Inflammatory macrophage (primary cell): Measurements from ENCODE around the gene FCHSD1.
A peak's percentile ranks its signal among the peaks of the same experiment; 100 is the strongest.

Experiments used
- DNase-seq, 2 donors: peaks; one replicate each; pipeline ENCODE4 v3.0.0-alpha.2; 2020 to 2022

The FCHSD1 gene

DNA sequence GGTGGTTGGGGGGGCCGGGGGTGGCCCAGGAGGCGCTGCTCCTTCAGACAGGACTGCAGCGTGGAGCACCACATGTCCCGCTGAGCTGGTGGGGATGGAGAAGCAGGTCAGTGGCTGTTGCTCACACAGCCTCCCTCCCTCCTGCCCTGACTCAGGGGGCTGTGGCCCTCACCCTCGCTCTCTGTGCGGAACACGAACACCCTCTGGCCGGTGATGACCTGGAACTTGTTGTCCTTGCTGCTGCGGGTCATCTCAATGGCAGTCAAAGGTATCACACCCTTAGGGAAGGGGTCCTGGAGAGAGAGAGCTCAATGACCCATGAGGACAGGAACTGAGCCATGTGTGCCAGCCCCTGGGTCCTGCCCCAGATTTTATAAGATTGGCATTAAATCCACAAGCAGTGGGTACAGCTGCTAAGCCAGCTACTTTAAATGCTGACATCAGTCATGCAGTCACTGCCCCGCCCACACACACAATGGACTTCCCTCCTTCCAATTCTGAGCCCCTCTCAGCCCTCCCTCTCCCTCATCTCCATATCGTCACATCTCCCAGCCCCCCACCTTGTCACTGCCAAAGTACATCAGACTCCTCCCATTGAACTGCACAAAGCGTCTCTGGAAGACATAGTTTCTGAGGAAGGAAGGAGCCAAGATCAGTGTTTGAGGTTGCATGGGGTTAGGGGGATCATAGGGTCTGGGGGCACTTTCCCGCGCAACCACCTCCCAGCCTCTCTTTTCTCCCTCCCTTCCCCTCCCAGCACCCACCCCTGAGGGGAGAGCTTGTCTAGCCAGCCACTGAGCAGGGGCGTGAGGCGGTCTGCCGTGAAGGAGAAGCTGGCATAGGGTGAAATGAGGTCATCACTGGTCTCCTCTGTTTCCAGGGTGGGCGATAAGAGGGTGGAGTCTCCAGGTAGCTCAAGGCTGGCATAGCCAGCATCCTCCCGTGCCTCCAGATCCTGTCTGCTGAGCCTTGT lies 21.9 kb upstream of the FCHSD1 start:
- peak in 1 of 2 donors; percentile 54 for DNase-seq

DNA sequence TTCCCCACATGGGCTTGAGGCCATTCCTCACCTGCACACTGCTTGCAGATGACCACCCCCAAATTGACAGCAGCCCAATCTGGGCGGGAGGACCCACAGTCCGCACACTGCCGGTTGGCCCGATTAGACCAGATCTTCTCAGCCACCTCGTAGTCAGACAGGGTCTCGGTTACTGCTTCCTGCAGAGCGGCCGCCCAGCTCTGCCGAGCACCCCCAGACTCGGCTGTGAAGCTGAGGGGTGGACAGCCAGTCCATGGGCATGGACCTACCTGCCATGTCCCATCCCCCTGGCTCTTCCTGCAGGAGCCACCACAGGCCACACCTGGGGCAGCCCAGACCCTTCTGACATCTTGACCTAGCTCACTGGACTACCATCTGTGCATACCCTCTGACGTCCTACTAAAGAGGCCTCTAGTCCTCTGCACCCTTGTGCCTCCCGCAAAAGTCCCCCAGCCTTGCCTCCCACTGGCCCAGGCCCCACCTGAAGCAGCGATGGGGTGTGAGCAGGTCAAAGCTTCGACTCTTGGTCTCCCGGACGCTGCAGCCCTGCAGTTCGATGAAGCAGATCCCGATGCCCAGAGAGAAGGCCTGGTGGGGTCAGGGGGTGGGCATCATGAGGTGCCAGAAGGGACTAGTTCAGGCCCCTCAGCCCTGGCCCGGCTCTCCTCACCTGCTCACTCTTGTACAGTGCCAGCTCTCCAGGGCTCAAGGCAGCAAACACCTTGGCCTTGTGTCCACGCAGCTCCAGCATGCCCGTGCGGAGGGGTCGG lies 21.0 kb upstream of the FCHSD1 start:
- DNase-seq: no peak

- peak in 1 of 2 donors; percentile 15 for DNase-seq
Observed at GRCh38 chr5:141669520-141669919, 18.3 kb upstream of the FCHSD1 start.

DNA sequence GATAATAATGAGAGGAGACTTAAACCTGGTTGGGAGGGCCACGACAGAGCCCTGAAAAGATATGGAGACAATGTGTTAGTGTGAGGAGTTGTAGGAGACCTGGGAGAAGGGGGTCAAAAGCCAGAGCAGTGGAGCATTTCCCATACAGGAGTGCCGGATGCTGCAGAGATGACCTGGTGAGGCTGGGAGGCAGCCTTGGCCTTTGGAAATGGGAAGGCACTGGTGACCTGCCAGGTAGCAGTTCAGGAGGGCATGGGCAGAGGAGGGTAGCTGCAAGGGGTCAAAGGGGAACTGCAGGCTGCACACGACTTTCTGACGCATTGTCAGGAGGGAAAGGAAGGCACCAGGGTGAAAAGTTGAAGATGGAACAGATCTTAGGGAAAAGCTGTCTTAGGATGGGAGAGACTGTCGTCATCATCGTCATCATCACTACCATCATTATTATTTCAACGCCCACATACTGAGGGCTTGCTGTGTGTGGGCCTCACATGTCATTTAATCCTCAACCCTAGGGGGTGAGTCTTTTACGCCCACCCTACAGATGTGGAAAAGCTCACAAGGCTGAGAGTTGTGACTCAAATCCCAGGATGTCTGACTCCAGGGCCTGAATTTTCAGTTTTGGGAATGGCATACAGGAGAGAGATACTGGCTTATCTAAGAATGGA lies 17.5 kb upstream of the FCHSD1 start:
- DNase-seq: peak in 1 of 2 donors; percentile 38

DNA sequence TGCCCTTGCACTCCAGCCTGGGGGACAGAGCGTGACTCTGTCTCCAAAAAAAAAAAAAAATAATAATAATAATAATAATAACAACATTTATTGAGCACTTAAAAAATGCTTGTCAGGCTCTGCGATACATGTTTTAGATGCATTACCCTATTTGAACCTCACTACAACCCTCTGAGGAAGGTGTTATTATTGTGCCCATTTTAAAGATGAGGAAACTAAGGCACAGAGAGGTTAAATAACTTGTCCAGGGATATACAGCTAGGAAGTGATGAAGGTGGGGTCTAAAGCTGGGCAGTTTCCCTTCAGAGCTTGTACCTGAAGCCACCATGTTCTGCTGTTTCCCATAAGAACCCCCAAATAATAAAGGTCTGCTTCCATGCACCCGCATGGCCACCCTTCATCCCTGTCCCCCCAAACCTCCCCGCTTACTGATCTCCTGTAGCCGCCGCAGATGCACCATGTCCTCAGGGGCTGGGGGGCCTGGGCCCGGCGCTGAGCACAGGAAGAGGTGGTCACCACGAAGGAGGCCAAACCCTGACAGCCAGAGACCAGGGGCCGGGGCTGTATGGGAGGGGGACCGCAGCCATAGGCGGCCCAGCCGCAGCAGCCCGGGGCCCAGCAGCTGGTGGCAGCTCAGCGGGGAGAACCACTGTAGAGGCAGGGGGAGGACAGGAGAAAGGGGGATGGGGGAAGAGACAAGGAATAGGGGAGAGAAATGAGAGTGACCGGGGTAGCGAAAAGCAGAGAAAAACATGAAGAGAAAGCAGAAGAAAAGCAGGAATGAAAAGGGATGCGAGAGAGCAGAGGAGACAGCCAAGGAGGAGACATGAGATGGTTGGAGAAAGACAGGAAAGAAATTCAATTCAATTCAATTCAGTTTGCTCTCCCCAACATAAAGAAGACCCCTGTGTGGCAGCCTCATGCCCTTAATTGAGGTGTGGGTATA lies 15.1 kb upstream of the FCHSD1 start:
- DNase-seq: no peak

- DNase-seq: peak; percentile 77 to 79
Observed at GRCh38 chr5:141664733-141665461, 13.7 kb upstream of the FCHSD1 start.

- no peak for DNase-seq
Observed at GRCh38 chr5:141663506-141663905, 12.3 kb upstream of the FCHSD1 start.

DNA sequence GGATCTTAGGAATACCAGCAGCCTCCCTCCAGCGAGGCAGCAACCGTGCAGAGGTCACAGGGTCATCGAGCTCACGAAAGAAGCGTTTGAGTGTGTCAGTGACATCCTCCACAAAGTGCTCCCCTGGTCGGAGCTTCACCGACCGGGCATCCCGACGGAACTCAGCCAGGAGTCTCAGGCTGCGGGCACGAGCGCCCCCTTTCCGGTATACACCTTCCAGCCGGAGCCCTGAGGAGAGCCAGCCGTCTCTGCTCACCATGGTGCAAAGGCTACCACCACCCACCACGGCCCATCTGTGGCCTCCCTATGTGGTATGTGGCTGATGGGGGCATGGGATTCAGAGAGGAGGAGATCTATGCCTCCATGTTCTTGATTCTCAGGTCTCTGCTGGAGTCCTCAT lies 10.8 kb upstream of the FCHSD1 start:
- no peak for DNase-seq

DNA sequence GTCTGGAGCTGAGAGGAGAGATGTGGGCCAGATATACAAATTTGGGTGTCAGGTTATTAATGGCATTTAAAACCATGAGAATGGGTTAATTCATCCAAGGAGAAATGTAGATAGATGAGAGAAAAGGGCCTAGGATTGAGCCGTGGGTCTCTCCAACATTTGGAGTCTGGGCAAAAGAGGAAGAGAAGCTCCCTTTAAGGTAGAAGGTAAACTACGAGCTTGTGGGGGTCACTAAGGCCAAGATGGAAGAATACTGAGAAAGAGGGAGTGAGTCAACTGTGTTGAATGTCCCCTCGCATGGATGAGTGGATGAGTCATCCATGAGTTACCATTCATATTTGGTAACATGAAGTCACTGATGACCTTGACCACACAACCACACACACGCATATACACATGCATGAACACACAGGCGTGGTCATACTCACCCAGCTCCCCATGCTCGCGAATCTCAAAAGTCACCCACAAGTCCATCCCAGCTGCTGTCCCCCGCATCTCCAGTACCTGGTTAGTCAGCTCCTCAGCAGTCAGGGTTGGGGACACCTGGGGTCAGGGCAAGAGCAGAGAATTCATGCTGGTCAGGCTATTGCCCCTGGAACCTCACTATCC lies 6.8 kb upstream of the FCHSD1 start:
- peak; percentile 13 to 42 for DNase-seq

GRCh38 chr5:141657404-141657803 lies 6.2 kb upstream of the FCHSD1 start:
- DNase-seq: no peak

DNA sequence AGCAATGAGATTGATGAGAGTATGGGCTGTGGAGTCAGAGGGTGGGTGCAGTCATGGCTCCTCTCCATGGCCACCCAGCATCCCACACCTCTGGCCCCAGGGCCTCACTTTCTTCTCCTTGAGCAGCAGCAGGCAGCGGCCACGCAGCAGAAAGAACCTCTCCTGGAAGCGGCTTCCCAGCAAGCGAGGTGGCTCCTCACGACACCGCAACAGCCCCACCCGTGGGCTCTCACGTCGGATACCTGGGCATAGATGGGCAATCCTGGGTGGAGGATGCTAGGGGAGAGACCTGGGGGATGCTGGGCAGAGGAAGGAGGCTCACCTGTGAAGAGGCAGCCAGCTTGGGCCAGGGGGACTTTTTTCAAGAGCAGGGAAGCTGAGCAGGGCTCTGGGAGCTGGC lies 5.2 kb upstream of the FCHSD1 start:
- DNase-seq: no peak

- no peak for DNase-seq
Observed at GRCh38 chr5:141655020-141655419, 3.8 kb upstream of the FCHSD1 start.

DNA sequence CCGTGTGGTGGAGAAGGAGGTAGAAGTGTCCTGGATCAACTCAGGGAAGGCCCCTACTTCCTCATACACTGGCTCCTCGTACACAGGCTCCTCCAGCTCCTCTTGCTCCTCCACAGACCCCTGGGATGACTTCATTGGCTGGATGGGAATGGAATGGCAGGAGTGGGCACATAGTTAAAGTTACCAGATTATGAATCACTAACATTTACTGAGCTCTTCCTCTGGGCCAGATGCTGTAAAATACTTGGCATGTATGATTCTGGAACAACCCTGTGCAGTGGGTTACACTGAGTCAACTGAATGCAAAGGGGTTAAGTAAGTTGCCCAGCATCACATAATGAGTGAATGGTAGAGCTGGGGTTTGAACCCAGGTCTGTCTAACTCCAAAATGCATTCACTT lies 3.1 kb upstream of the FCHSD1 start:
- DNase-seq: no peak

DNA sequence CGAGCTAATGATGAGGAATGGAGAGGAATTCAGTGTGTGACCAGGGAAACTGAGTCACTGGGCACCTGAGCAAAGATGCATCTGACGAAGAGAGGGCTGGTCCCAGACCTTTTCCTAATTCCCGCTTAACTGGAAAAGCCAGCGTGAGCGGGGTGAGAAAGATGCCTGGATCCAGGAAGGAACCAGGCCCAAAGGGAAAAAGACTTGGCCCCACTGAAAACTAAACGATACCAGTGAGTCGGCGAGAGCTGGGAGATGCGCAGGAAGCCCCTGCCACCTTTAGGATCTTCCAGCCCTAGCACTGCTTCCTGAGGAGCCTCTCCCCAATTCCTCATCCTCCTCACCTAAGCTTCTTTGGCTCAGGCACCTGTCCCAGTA lies 499 bp upstream of the FCHSD1 start:
- no peak for DNase-seq

GRCh38 chr5:141649972-141650371 lies 1.2 kb downstream of the FCHSD1 start:
- no peak for DNase-seq

DNA sequence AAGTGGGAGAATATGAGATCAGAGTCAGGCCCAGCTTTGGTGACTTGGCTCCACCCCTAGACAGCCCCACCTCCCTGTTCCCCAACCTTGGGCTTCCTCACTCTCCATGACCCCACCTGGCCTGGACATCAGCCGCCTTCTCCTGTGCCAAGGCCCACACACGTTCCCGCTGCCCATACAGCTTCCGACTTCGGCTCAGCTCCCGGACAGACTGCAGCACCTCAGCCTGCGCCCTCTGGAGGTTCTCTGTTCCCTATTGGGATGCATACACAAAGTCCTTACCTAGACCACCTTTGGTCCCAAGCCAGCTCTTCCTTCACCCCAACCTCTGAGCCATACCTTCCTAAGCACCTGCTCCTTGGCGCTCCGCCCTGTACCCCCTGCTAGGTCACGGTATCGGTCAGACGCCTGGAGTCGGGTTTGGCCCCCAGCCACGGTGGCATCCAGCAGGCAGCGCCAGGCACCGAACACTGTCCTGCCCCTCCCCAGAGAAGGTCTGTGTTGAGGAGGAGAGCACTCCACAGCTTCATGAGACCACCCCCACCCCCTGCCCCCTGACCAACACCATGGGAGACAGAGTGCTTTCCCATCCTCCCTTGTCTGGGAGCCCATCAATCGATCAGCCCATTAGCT lies 2.0 kb downstream of the FCHSD1 start:
- no peak for DNase-seq

GRCh38 chr5:141647851-141648250 lies 3.4 kb downstream of the FCHSD1 start:
- DNase-seq: no peak

DNA sequence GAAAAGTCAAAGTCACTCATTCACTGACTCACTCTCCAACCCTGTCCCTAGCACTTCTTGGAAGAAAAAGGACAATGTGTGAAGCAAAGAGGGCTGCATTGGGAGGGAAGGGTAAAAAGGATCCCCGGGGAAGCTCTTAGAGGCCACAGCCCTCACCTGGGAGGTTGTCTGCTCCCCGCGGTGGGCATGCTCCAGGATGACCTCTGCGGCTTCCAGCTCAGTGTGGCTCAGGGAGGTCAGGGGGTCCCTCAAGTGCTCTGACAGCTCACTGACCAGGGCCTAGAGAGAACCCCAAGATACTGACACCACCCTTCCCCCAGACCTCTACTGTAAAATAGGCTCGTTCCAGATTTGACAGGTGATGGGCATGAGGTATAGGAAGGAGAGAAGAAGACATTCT lies 4.0 kb downstream of the FCHSD1 start:
- no peak for DNase-seq

DNA sequence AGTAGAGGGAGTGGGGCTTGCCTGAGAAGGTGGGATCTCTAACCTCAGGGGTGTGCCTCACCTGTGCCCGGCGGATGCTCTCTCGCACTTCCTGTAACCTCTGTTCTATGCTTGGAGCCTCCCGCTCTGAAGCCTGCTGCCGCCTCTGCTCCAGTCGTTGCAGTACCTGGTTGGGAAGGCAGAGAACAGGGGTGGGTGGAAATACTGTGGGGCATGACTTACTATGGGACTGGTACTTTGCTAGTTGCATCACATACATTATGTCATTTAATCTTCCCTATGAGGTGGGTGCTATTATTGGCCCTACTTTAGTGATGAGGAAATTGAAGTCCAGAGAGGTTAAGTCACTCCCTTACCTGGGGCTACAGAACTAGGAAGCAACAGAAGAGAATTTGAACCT lies 5.2 kb downstream of the FCHSD1 start:
- no peak for DNase-seq

DNA sequence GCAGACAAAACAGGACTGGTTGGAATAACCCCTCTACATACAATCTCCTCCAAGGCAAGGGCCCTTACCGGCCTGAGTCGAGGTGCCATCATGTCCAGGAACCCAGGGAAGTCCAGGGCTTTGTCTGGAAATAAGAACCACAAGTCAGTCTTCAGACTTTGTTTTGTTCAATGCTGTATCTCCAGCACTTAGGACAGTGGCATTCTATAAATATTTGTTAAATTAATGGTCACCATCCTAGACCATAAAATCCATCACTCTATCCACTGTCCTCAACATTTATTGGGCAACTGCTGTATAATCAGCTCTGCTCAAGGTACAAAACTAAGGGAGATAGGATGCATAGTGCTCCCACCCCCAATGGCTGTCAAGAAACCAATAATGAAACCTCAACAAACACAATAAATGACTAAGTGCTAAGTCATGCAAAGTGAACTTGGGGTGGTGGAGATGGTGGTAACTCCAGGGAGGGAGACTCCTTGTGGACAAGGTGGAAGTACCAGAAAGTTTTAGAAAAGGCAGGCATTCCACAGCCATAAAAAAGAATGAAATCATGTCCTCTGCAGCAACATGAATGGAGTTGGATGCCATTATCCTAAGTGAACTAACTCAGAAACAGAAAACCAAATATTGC lies 9.5 kb downstream of the FCHSD1 start:
- peak in 1 of 2 donors; percentile 24 for DNase-seq
